GM13977 (cell line): ENCODE measurements around the gene GNG7.

Experiments
- DNase-seq: peaks from one replicate; pipeline ENCODE4 v3.0.0; 2012; ENCODE audit warnings: low spot score
- CTCF ChIP-seq: IDR thresholded peaks from 2 replicates; pipeline ENCODE4 v1.5.1; 2012; ENCODE audit warnings: mild to moderate bottlenecking, control low read depth; ENCODE audit not compliant: insufficient read depth; ENCODE audit errors: extremely low read depth, missing control alignments
- in situ Hi-C: fragments of 300-500 bp; cut with MboI; formaldehyde crosslinking; loops from one replicate; pipeline ENCODE4 v1.12.0; 2022; ENCODE audit warnings: low sequenced_read_pairs, low pct_unique_long_range_greater_than_20kb, mixed read lengths, inconsistent platforms; ENCODE audit not compliant: unreplicated experiment

Gene GNG7

GRCh38 chr19:2721570-2722540, 19.4 kb upstream of the GNG7 start:
- DNase-seq, result no peak
- TF ChIP-seq CTCF, result no peak
- in situ Hi-C loops, result no loop called here

- no peak for TF ChIP-seq CTCF
- in situ Hi-C loops, result no loop called here
- DNase-seq, result no peak
These were observed 18.5 kb upstream of the GNG7 start, which contains the start of gene DIRAS1 for GRCh38 chr19:2720777-2721569. DIRAS1 (minus strand) TSS chr19:2721372; CDS start chr19:2717806, 3,566 bp downstream.

- no peak for TF ChIP-seq CTCF
- peak; percentile 45 for DNase-seq
- in situ Hi-C loops, result no loop called here
These were observed 17.7 kb upstream of the GNG7 start for GRCh38 chr19:2719920-2720776.

GRCh38 chr19:2719232-2719735, 16.8 kb upstream of the GNG7 start:
- no peak for DNase-seq
- in situ Hi-C loops, result no loop called here
- TF ChIP-seq CTCF, result no peak

DNA sequence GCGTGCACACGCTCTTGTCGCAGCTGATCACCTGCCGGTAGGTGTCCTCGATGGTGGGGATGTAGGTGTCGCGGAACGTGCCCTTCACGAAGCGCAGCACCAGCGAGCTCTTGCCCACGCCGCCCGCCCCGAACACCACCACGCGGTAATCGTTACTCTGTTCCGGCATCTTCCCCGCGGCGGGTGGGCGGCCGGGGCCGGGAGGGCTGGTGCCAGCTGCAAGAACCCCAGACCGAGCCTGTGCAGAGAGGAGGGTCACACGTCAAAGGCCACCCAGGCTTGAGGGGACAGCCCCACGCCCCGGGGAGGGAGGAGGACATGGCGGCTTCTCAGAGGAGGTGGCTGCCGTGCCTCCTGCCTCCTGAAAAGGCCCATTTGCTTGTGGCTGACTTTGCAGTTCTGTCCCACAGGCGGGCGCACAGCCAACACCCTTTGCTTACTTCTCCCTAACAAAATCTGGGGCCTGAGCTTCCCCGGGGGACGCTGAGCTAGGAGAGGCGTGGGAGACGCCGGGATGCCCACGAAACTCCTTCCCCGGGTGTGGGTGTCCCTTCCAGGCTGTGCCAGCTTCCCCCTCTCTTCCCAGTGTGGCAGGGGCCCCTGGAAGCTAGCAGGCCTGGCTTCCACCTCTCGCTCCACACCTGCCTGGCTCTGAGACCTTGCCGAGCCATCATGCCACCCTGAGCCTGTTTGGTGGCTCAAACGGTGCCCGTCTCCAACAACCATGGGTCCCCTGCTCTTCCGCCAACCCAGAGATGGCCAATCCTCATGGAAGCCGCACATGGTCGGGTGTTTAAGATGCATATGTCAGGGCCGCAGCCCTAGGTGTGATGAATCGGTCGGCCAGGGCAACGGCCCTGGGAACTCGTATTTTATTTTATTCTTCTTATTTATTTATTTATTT, 15.4 kb upstream of the GNG7 start:
- TF ChIP-seq CTCF, result no peak
- no peak for DNase-seq
- in situ Hi-C loops, result no loop called here
